Stimulated activated CD8-positive, alpha-beta memory T cell treated with anti-CD3 and anti-CD28 coated beads, Interleukin-4, amount 100 ng/mL, for 4 hours (primary cell): ENCODE data around the gene SLC25A1.

ENCODE experiments used
- DNase-seq, 2 donors: peaks; one replicate each; pipeline ENCODE4 v3.0.0-alpha.2; 2020; ENCODE audit warnings: low read depth in 2 of 2, low spot score in 1 of 2

The SLC25A1 gene

DNA sequence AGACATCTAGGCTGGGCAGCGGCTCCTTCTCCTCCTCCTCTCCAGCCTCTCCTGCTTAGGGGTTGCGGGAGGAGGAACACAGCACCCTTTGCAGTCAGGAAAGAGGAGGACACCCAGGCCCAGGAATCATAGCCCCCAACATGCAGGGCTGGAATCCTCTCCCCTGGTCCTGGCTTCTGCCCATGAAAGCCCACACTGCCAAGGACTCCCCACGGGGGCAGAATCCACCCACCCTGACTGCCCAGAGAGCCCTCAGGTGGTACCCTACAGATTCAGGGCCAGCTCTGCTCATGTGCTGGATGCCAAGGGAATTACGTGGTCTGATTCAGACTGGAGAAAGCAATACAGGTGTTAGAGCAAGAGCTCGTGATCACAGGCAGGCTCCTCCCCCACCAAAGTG is 38.6 kb downstream of the SLC25A1 start:
- DNase-seq, result no peak

DNA sequence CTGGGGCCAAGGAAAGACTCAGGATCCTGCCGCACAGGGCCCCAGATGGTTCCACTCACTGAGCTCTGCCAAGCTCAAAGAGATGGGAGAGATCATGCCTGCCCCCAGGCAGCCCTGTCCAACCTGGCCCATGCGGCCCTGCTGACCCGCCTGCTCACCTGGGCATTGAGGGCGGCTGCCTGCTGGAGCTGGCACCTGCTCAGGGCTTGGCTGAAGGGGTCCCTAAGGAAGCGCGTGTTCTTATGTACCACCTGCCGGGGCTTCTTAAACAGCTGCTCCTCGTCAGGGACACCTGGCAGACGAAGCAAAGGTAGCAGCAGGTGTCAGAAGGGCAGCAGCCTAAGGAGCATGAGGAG is 39.6 kb downstream of the SLC25A1 start:
- no peak for DNase-seq

GRCh38 chr22:19138217-19139000 is 40.1 kb downstream of the SLC25A1 start:
- no peak for DNase-seq

- no peak for DNase-seq
Observed at GRCh38 chr22:19137384-19138216, 40.9 kb downstream of the SLC25A1 start.

DNA sequence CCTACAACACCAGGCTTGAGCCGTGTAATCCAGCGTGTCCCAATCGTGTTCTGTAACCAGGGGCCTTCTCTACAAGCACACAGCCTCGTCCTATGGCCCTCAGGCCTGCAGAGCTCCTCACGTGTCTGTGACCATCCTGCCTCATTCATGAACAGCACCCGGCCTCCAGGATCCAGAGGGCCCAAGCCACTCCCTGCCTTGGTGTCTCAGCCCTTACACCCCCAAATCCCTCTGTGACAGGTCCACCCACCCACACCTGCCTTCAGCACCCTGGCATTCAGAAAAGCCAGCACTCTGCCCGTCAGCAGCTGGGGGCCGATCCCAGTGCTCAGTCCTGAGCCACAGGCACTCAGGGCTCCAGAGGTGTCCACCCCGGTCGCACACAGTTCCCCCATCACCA is 41.6 kb downstream of the SLC25A1 start:
- DNase-seq, result no peak

GRCh38 chr22:19134874-19135273 is 43.7 kb downstream of the SLC25A1 start:
- no peak for DNase-seq

GRCh38 chr22:19134176-19134831 is 44.2 kb downstream of the SLC25A1 start:
- DNase-seq, result no peak

- no peak for DNase-seq
Observed at GRCh38 chr22:19133561-19133960, 45.0 kb downstream of the SLC25A1 start.

DNA sequence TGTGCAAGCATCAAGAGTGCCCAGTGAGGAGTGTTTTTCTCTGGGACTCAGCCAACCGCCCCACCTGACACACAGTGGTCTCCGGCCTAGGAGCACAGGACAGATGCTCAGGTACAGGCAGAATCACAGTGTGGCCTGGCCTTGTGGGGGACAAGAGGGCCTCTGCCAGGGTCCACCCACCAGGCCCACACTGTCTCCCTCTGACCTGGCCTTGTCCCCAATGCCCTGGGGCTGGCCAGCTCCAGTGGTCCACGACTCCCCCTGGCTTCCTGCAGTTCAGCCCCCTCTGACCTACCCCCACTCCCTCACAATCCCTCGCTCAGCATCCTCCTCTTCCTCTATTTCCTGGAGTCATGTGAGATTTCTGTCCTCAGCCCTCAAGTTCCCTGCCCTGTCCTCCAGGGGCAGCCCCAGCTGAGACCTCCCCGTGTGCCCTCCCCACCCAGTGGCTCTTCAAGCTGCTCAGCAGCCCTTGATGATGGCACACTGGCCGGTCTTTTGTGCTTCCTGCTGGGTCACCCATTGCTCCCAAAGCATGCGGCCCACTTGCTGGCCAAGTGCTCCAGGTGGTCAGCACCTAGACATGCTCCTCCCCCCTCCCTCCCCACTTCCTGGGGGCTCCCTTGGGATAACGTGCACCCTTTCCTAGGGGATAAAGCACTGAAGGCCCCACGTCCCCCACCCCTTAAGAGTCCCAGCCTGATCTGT is 45.7 kb downstream of the SLC25A1 start:
- no peak for DNase-seq

DNA sequence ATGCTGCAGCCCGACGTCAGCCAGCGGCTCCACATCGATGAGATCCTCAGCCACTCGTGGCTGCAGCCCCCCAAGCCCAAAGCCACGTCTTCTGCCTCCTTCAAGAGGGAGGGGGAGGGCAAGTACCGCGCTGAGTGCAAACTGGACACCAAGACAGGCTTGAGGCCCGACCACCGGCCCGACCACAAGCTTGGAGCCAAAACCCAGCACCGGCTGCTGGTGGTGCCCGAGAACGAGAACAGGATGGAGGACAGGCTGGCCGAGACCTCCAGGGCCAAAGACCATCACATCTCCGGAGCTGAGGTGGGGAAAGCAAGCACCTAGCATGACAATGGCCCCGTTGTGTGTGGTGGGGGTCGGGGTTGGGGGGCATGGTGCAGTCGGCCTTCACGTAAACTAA is 46.4 kb downstream of the SLC25A1 start:
- no peak for DNase-seq

DNA sequence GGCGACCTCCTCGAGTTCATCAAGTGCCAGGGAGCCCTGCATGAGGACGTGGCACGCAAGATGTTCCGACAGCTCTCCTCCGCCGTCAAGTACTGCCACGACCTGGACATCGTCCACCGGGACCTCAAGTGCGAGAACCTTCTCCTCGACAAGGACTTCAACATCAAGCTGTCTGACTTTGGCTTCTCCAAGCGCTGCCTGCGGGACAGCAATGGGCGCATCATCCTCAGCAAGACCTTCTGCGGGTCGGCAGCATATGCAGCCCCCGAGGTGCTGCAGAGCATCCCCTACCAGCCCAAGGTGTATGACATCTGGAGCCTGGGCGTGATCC is 46.9 kb downstream of the SLC25A1 start:
- DNase-seq, result no peak

DNA sequence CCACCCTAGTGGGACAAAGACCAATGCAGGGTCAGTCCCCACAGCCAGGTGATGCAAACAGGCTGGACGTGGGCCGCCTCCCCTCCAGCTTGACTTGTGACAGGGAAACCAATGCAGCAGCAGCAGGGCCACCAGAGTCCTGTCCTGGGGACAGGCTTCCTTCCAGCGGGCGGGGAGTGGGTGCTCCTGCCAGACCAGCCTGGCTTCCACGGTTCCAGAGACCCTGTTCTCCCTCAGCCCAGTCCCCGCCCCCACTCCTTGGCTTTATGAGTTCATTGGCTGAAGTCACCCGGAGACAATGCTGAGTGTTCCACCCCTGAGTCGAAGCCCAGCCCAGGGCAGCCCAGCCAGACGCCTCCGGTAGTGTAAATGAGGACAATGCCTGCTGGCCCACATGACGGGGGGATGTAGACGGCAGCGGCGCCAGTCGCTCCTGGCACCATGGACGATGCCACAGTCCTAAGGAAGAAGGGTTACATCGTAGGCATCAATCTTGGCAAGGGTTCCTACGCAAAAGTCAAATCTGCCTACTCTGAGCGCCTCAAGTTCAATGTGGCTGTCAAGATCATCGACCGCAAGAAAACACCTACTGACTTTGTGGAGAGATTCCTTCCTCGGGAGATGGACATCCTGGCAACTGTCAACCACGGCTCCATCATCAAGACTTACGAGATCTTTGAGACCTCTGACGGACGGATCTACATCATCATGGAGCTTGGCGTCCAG is 47.4 kb downstream of the SLC25A1 start, which contains the start of gene TSSK2:
TSS of gene TSSK2 (plus strand) at position 350 of the 726 bp plus-strand sequence. CDS start at position 442, 92 bp downstream.
- DNase-seq, result no peak

- DNase-seq, result no peak
Observed at GRCh38 chr22:19129871-19130270, 48.7 kb downstream of the SLC25A1 start.

GRCh38 chr22:19128946-19129727 is 49.4 kb downstream of the SLC25A1 start:
- no peak for DNase-seq

- no peak for DNase-seq
Observed at GRCh38 chr22:19128009-19128401, 50.5 kb downstream of the SLC25A1 start.

DNA sequence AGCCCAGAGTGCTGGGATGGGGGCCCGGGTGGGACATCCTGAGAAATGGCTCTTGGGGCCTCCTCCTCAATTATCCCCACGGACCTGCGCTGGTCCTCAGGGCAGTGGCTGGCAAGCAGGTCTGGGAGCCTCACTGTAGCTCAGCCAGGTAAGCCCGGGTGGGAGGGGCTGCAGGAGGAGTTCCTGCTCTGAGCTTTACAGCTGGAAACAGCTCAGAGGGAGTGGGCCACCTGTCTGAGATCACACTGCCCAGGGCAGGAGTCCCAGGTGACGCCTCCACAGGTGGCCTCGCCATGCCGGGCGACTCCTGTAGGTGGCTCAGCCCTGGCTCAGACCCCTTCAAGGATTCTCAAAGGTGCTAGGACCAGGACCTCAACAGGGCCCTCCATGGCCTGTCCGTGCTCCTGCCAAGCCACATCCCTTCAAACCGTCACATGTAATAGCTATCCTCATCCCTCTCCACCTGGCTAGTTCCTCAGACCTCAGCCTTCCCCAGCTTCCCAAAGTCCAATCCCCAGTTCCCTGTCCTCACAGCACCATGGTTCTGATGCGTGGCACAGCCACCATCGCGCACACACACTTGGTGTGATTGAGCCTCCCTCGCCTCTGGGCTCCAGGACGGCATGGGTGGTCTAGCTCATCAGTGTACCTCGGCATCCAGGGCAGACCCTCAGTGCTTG is 51.1 kb downstream of the SLC25A1 start:
- DNase-seq, result no peak

- DNase-seq, result no peak
Observed at GRCh38 chr22:19126309-19127273, 51.9 kb downstream of the SLC25A1 start.
